ENCODE results near the gene TLL2.

The TLL2 gene

GRCh38 chr10:96460316-96460715, 53.4 kb downstream of the TLL2 start:
- DNase-seq = no peak

GRCh38 chr10:96457341-96457740, 56.4 kb downstream of the TLL2 start:
- DNase-seq = no peak

DNA sequence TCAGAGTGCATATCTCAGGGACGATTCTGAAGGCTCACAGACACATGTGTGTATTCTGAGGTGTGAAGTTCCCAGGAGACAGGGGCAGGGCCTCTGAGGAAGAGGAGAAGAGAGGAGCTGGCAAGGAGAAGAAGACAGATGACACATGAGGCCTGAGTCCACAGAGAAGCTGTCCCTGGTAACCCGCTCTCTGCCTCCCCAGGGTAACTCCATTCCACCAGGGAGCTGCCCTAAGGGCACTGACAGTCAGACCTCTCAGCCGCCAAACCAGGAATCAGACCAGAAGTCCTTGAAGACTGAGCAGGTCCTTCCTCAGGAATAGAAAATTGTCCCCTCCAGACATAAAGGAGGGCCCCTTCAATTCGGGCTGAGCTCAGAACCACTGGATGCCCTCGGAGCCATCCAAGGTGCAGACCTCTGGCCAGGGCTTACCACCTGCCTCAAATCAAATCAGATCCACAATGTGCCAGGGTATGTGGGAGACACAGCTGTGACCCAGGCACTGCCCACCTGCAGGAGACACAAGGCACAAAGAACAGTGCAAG, 57.4 kb downstream of the TLL2 start:
- DNase-seq = no peak

GRCh38 chr10:96453856-96454583, 59.7 kb downstream of the TLL2 start:
- DNase-seq = no peak

GRCh38 chr10:96452494-96453153, 61.1 kb downstream of the TLL2 start:
- no peak for DNase-seq

GRCh38 chr10:96450529-96451207, 63.1 kb downstream of the TLL2 start:
- no peak for DNase-seq

GRCh38 chr10:96448558-96448957, 65.2 kb downstream of the TLL2 start:
- DNase-seq = no peak

- no peak for DNase-seq
These were observed 65.7 kb downstream of the TLL2 start for GRCh38 chr10:96448021-96448457.

- no peak for DNase-seq
These were observed 66.6 kb downstream of the TLL2 start for GRCh38 chr10:96446966-96447596.

GRCh38 chr10:96441987-96442643, 71.6 kb downstream of the TLL2 start:
- no peak for DNase-seq

GRCh38 chr10:96441322-96441885, 72.3 kb downstream of the TLL2 start:
- DNase-seq = no peak

- no peak for DNase-seq
These were observed 73.1 kb downstream of the TLL2 start for GRCh38 chr10:96440361-96441292.

DNA sequence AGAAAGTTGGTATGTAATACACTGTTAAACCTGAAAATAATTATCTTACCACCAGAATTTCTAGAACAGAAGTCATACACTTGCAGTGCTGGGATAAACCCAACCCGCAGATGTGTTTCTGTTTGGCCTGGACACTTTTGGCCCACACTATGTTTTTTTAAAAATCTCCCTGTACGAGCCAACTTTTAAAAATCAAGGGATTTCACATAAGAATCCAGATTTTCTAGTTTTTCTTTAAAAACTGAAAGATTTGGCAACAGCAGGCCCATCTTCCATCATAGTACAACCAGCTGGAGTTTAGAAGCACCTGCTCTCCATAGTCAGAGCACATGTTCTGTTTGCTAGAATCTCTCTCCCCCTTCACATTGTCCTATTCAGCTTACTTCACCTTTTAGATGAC, 74.0 kb downstream of the TLL2 start:
- DNase-seq = no peak

DNA sequence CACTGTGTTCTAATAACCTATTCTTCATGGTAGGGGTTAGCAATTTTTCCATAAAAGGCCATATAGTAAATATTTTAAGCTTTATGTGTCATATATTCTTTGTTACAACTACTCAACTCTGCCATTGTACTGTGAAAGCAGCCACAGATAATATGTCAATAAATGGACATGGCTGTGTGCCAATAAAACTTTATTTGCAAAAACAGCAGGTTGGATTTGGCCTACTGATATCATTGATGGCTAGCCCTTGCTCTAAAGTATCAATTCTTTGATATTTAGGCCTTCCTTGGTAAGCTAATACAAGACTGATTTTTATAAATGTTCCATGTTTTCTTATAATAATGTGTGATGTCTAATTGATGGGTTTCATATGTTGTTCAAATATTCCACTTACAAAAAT, 77.7 kb downstream of the TLL2 start:
- no peak for DNase-seq

DNA sequence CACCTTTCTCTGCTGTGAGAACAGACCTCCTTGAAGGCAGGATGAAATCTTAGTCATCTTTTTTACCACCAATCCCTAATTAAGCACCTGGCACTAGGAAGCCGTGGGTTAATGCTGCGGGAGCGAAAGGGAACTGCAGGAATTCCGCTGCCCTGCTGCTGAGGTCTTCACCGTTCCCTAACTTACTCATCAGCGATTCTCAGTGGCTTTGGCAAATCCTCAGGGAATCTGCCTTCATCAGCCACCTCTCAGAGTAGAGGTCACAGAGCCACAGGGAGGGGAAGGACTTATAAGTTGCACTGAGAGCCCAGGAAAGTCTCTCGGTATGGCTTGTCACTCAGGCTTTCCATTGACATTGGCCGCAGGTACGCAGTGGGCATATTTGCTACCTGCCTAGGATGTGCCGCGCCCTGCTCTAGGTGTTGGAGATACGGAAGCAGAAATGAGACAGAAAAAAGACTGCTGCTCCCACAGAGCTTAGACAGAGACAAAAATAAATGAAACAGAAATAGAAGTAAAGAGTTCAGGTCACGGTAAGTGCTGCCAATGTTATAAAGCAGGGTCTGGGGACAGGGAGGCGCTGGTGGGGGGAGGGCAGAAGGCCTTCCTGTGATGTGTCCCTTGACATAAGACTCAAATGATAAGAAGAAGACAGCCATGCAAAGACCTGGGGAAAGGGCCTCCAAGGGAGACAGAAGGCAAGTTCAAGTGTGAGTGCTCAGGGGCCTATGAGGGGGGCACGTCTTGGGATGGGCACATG, 82.3 kb downstream of the TLL2 start:
- DNase-seq = no peak

- no peak for DNase-seq
These were observed 86.4 kb downstream of the TLL2 start for GRCh38 chr10:96427291-96427690.

GRCh38 chr10:96422525-96422924, 91.2 kb downstream of the TLL2 start:
- DNase-seq = no peak

DNA sequence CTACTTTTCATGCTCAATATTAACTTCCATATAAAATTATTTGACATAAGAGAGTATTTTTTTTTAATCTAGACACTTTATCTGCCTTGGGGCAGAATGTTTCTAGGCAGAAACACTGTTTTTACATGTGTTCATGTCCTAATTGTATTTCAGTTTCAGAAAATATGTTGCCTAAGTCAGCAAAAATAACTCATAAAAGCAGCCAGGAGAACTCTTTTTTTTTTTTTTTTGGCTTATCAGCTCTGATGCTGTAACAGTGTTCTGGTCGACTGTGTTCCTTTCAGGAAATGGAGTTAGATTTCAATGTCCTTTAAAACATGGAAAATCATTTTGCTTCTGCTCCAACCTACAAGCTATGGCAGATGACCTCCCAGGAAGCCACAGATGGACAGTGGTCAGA, 91.7 kb downstream of the TLL2 start:
- DNase-seq = no peak

DNA sequence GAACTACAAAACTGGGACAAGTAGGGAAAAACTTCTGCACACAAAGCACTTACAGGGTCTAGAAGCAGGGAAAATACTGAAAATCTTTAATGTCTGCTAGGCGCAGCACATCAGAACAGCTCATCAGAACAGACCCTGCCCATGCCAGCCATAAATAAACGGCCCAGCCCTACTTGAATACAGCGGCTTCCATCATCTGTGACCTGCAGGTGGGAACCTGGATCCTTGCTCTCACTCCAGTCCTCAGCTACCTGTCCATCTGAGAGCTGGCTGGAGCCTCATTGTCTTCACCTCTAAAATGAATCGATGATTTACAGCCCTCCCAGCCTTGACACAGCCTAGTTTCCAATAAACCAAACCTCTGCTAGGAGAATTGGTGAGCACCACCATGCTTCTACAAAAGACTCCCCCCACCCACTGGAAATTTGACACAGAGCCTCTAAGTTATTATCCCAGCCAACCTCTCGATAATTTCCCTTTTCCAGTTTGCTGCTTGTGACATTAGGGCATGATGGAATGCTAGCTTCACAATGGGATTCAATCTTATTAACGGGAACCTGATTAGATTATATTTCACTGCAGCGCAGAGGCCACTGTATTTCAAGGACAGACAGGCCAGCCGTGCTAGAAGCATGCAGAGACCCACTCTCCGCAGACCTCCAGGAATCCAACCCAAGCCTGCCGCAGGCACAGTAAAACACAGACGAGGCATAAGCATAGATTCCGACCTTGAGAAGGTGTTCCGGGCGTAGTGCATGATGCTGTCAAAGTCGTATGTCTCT, 93.3 kb downstream of the TLL2 start:
- no peak for DNase-seq

DNA sequence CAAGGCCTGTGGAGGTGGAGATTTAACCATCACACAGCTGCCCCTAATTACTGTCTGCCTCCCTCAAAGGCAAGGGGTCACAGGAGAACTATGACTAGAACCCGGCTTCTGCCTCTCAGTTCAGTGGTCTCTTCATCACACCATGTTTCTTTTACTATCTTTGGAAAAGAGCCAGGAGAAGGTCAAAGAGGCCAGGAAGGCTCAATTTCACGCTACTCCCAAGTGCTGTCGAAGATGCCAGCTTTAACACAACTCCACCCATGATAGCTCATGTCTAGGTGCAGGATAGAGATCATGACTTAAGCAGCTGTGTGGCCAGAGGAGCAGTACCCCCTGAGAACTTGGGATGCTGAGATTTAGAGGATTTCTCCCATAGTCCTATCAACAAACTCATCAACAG, 94.4 kb downstream of the TLL2 start:
- no peak for DNase-seq
